ENCODE measurements around the gene ITPK1. TPM values are rescaled to one million over a fixed set of nuclear protein-coding genes. Genes with fewer than 3 reads are reported as not detected.

Gene ITPK1
- total RNA-seq, 1 experiment from 2014 or later, result 25.9 TPM

GRCh38 chr14:92981726-92982125, 134.0 kb downstream of the ITPK1 start:
- ATAC-seq, result no peak
- in situ Hi-C loops (cut with HindIII; ENCODE audit: low pct_unique_long_range_greater_than_20kb, low sequenced_read_pairs), result no loop called here

GRCh38 chr14:92980866-92981265, 134.9 kb downstream of the ITPK1 start:
- BruUV-seq (replicated peaks), result no TSS peak
- ChIA-PET POLR2A (no interaction called here), CTCF (no interaction called here)
- Histone ChIP-seq H3K4me1 (ENCODE audit: control insufficient read depth, insufficient read depth, low read length) (no peaks in the 10 kb centered on the region), H3K36me3 (ENCODE audit: control insufficient read depth, insufficient read depth, low read length) (no peaks in the 10 kb centered on the region), H3K27me3 (ENCODE audit: control insufficient read depth, insufficient read depth, low read length) (no peaks in the 10 kb centered on the region), H3K9me3 (ENCODE audit: control insufficient read depth, insufficient read depth, low read depth, low read length) (no peaks in the 10 kb centered on the region), H3K27ac (ENCODE audit: low read length) (no peak overlapping the region), H3K4me3 (ENCODE audit: low read depth in 2 of 2, low read length in 2 of 2) (no peak overlapping the region)
- no peak for DNase-seq (ENCODE audit: low read depth, low spot score)
- ATAC-seq, result no peak
- in situ Hi-C loops (cut with HindIII; ENCODE audit: low pct_unique_long_range_greater_than_20kb, low sequenced_read_pairs) (no loop called here), intact Hi-C loops (cut with micrococcal nuclease; ENCODE audit: unreplicated experiment) (no loop called here)
- TF ChIP-seq TCF7L2 (IDR thresholded peaks at IDR 0.05; ENCODE audit: low read depth, low read length) (no peak), REST (IDR thresholded peaks at IDR 0.05; ENCODE audit: insufficient read depth in 1 of 2, low read depth in 2 of 2, low read length in 1 of 2) (no peak), SIN3A (IDR thresholded peaks at IDR 0.05; ENCODE audit: borderline replicate concordance, insufficient read depth, low read depth, low read length) (no peak)

More at GRCh38 chr14:92981726-92982125, 134.0 kb downstream of the ITPK1 start:
- TF ChIP-seq CTCF (IDR thresholded peaks at IDR 0.05) (no peak), POLR2AphosphoS5 (IDR thresholded peaks at IDR 0.05; ENCODE audit: low read depth, low read length) (no peak), TCF7L2 (IDR thresholded peaks at IDR 0.05; ENCODE audit: low read depth, low read length) (no peak), SIN3A (IDR thresholded peaks at IDR 0.05; ENCODE audit: borderline replicate concordance, insufficient read depth, low read depth, low read length) (no peak), REST (IDR thresholded peaks at IDR 0.05; ENCODE audit: insufficient read depth in 1 of 2, low read depth in 2 of 2, low read length in 1 of 2) (no peak)
- no peak for DNase-seq (ENCODE audit: low read depth, low spot score)
- no peaks in the 10 kb centered on the region for H3K9me3 ChIP-seq (ENCODE audit: control insufficient read depth, insufficient read depth, low read depth, low read length)
- ChIA-PET POLR2A (no interaction called here), CTCF (no interaction called here)
- no peak overlapping the region for H3K4me3 ChIP-seq (ENCODE audit: low read depth in 2 of 2, low read length in 2 of 2)
- intact Hi-C loops (cut with micrococcal nuclease; ENCODE audit: unreplicated experiment), result no loop called here
- H3K4me1 ChIP-seq (ENCODE audit: control insufficient read depth, insufficient read depth, low read length), result peaks cover 5% of the 10 kb centered on the region; the same call in 1 of the 2 replicates
- no peak overlapping the region for H3K27ac ChIP-seq (ENCODE audit: low read length)
- no peaks in the 10 kb centered on the region for H3K27me3 ChIP-seq (ENCODE audit: control insufficient read depth, insufficient read depth, low read length)
- H3K36me3 ChIP-seq (ENCODE audit: control insufficient read depth, insufficient read depth, low read length), result no peaks in the 10 kb centered on the region
- BruUV-seq (replicated peaks), result no TSS peak

Data from Panc1 (cell line).